Activated B cell treated with CpG ODN at 0.5 μM for 24 hours (primary cell): ENCODE data around the gene MAB21L2. TPM values are rescaled to one million over a fixed set of nuclear protein-coding genes. Genes with fewer than 3 reads are reported as not detected.

ENCODE experiments used
- ATAC-seq: fragments of 200-7000 bp; cut with Tn5 transposase; one replicate; pipeline ENCODE4 v1.10.0; 2021; ENCODE audit warnings: low read depth, mild to moderate bottlenecking, moderate library complexity
- CTCF ChIA-PET: fragments of 350-600 bp; sonication (Branson Sonifier 250); formaldehyde crosslinking; loops from one replicate; lab custom pipeline; 2021; ENCODE audit warnings: antibody characterized with exemption; lab: Charles Lee
- POLR2A ChIA-PET: fragments of 350-600 bp; sonication (Branson Sonifier 250); formaldehyde crosslinking; loops from one replicate; lab custom pipeline; 2021; ENCODE audit warnings: antibody characterized with exemption; lab: Charles Lee
- DNase-seq: peaks from one replicate; pipeline ENCODE4 v3.0.0; 2022
- H3K27ac Mint-ChIP-seq: one replicate; pipeline ENCODE4 v1.8.0; 2020; ENCODE audit warnings: mixed read lengths
- H3K27me3 Mint-ChIP-seq: one replicate; pipeline ENCODE4 v1.8.0; 2021; ENCODE audit warnings: mixed read lengths
- H3K36me3 Mint-ChIP-seq: one replicate; pipeline ENCODE4 v1.8.0; 2021; ENCODE audit warnings: low read depth, mixed read lengths
- H3K4me1 Mint-ChIP-seq: one replicate; pipeline ENCODE4 v1.8.0; 2021; ENCODE audit warnings: mixed read lengths
- H3K4me3 Mint-ChIP-seq: one replicate; pipeline ENCODE4 v1.8.0; 2020; ENCODE audit warnings: mild to moderate bottlenecking, mixed read lengths
- H3K9me3 Mint-ChIP-seq: one replicate; pipeline ENCODE4 v1.8.0; 2020; ENCODE audit warnings: mixed read lengths
- CTCF ChIP-seq: fragments of 200-600 bp; IDR thresholded peaks from one replicate; pipeline ENCODE4 v1.8.0; 2022; ENCODE audit warnings: antibody characterized with exemption, mild to moderate bottlenecking
- intact Hi-C: fragments of 100-400 bp; cut with micrococcal nuclease; formaldehyde crosslinking; loops from one replicate; pipeline ENCODE4 v1.15.1; 2024
- total RNA-seq: library from RNA; stranded (reverse); gene quantifications from 2 replicates; pipeline ENCODE4 v1.2.3, GENCODE V29; 2022

MAB21L2 gene
- total RNA-seq, 1 donor from 2014 or later, result not detected

DNA sequence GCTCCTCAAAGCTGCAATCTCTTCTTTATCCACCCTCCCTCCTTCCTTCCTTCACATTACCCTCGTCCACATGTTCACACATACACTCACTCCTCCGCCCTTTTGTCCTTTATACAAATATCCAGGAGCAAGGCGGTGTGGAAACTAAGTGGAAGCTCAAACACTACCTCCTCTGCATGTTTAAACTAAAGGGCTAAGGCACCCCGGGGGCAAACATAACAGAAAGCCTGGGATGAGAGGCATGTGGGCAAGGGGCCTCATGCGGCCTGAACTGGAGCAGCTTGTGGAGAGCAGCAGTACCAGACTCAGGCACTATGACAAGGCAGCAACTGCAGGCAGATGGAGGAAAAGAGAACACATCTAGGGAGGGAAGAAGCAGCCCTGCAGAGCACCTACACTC lies 9.5 kb downstream of the MAB21L2 start:
- Mint-ChIP-seq H3K4me1 (no peaks in the 10 kb centered on the region), H3K27ac (no peak overlapping the region)

DNA sequence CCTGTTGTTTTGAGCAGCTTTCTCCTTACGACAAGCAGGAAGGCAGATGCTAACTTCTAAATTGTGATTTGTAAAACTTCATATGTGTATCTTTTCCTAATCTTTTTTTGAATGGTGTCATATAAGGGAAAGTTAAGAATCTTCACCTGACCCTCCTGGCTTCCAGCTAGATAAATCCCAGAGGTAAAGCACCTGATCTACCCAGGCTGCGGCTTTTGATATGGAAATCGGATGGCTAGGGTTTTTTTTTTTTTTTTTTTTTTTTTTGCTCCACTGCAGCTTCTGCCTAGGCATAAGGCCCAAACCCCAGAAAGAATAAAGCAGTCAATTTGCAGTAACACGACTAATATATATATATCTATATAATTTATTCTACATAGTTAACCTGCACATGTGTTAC lies 10.0 kb downstream of the MAB21L2 start:
- no peak overlapping the region for H3K27ac Mint-ChIP-seq

More for the DNA sequence above, 9.5 kb downstream of the MAB21L2 start:
- intact Hi-C loops, result loop anchor here (10.0 kb wide), 1 partner anchor 273 kb away; no protein-coding TSS in a partner anchor
- DNase-seq (no peak), ATAC-seq (no peak)
- CTCF ChIA-PET, result no interaction called here
- H3K9me3 Mint-ChIP-seq, result no peaks in the 10 kb centered on the region
- no peak overlapping the region for H3K4me3 Mint-ChIP-seq
- TF ChIP-seq CTCF, result no peak
- H3K27me3 Mint-ChIP-seq, result no peaks in the 10 kb centered on the region
- POLR2A ChIA-PET, result no interaction called here
- H3K36me3 Mint-ChIP-seq, result peaks cover 41% of the 10 kb centered on the region

DNA sequence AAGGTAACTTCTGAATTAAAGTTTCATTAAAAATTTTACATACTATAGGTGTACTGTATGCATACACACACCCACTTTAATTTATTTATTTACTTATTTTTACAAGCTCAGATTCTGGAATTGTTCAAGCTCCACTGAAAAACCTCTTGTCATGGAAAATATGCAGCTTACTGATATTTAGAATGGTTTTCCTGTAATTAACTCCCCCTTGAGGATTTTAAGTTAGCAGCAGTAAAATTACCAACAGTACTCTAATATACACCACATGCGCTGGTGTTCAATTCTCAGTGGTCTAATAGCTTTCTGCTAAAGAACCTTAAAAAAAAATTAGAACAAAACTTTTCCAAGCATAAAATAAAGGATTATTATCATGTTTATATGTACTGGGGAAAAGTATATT lies 12.0 kb downstream of the MAB21L2 start:
- Mint-ChIP-seq H3K27me3 (no peaks in the 10 kb centered on the region), H3K9me3 (no peaks in the 10 kb centered on the region), H3K27ac (no peak overlapping the region), H3K36me3 (peaks cover 36% of the 10 kb centered on the region), H3K4me1 (no peaks in the 10 kb centered on the region), H3K4me3 (no peak overlapping the region)
- ATAC-seq, result no peak
- no peak for TF ChIP-seq CTCF
- intact Hi-C loops, result loop anchor here (10.0 kb wide), 1 partner anchor 271 kb away; no protein-coding TSS in a partner anchor
- no peak for DNase-seq
- ChIA-PET CTCF (no interaction called here), POLR2A (no interaction called here)

More for the DNA sequence above, 10.0 kb downstream of the MAB21L2 start:
- DNase-seq (no peak), ATAC-seq (no peak)
- intact Hi-C loops, result loop anchor here (10.0 kb wide), 1 partner anchor 273 kb away; no protein-coding TSS in a partner anchor
- TF ChIP-seq CTCF, result no peak
- H3K36me3 Mint-ChIP-seq, result peaks cover 39% of the 10 kb centered on the region
- H3K4me1 Mint-ChIP-seq, result no peaks in the 10 kb centered on the region
- CTCF ChIA-PET, result no interaction called here
- POLR2A ChIA-PET, result no interaction called here
- no peaks in the 10 kb centered on the region for H3K9me3 Mint-ChIP-seq
- no peak overlapping the region for H3K4me3 Mint-ChIP-seq
- no peaks in the 10 kb centered on the region for H3K27me3 Mint-ChIP-seq

DNA sequence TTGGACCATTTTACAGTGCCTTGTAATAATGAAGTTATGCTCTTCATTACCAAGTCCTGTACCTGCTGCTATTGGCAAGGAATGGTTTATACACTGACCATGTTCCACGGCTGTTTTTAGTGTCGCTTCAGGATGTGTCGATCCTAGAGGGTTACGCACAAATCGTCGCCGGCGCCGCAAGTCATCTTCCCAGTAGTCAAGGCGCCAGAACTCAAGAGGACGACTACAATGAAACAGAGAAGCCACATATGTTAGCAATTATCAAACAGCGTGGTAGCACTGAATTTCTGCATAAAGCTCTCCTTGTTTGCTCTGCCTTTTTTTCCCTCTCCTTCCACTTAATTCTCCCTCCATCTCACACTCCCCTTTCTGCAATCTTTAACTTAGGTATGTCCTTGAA lies 17.0 kb downstream of the MAB21L2 start:
- CTCF ChIA-PET, result no interaction called here
- no peak for ATAC-seq
- POLR2A ChIA-PET, result no interaction called here
- peaks cover 18% of the 10 kb centered on the region for H3K36me3 Mint-ChIP-seq
- H3K27me3 Mint-ChIP-seq, result no peaks in the 10 kb centered on the region
- no peaks in the 10 kb centered on the region for H3K4me1 Mint-ChIP-seq
- DNase-seq, result no peak
- intact Hi-C loops, result loop anchor here (10.0 kb wide), 1 partner anchor 266 kb away; no protein-coding TSS in a partner anchor
- no peaks in the 10 kb centered on the region for H3K9me3 Mint-ChIP-seq
- no peak overlapping the region for H3K4me3 Mint-ChIP-seq
- no peak overlapping the region for H3K27ac Mint-ChIP-seq
- no peak for TF ChIP-seq CTCF

DNA sequence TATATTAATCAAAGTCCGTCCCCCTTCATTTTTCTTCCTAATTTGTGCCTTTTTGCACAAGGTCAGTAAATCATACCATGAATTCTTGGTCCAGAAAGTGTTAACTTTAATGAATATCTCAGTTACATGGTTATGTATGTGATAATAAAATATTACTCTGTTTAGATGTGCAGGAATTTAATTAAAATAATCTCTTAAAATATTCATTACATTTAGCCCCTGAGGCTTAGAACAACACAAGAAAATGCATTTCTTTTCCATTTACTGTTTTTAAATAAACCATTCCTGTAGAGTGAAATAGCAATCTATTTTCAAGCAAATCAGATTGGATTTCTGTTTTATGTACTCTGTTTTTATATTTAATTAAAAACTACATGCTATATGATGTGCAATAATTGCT lies 17.6 kb downstream of the MAB21L2 start:
- ChIA-PET CTCF (no interaction called here), POLR2A (no interaction called here)
- Mint-ChIP-seq H3K4me1 (no peaks in the 10 kb centered on the region), H3K9me3 (no peaks in the 10 kb centered on the region), H3K4me3 (no peak overlapping the region), H3K27me3 (no peaks in the 10 kb centered on the region), H3K36me3 (peaks cover 18% of the 10 kb centered on the region), H3K27ac (no peak overlapping the region)
- DNase-seq, result no peak
- no peak for TF ChIP-seq CTCF
- ATAC-seq, result no peak
- intact Hi-C loops, result loop anchor here (10.0 kb wide), 1 partner anchor 265 kb away; no protein-coding TSS in a partner anchor
